HG03460 (cell line): Measurements from ENCODE around the gene PROKR1.

Source experiments
- ATAC-seq: cut with Tn5 transposase; IDR thresholded peaks from one replicate; pipeline ENCODE4 v1.9.1; 2021; ENCODE audit not compliant: unreplicated experiment

PROKR1 gene

DNA sequence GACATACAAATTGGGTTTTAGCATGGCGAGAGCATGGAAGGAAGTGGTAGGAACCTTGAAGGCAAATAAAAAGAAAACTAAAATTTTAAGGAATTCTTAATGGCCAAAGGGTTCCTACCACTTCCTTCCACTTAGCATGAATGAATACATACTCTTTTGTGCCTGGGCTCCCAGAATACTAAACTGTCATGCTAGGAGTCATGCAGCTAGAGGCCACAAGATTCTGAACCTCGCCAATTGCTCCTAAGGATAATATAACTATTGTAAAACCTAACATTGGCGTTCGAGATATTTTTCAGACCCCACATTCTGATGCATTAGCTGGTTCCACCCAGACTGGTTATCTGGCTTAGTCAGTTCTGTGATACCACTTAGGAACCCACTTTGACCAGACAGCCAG is 52.6 kb downstream of the PROKR1 start:
- no peak for ATAC-seq

DNA sequence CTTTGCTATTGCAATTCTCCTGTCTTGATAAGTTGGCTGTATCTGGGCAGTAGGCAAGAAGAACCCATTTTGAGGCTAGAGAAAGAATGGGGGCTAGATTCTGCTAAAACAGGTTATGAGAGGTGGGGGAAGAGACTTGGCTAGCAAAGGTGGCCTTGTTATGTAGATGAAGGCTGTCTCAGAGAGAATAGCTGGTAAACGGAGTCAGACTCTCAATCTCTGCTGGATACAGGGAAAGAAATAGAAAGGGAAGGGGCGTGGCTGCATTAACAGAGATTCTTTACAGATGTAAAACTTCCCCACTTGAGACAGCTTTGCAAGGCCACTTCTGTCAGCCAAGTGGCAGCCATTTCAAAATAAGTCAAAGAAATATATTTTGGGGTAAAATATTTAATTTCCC is 53.2 kb downstream of the PROKR1 start:
- ATAC-seq: no peak

- ATAC-seq: no peak
Measured at GRCh38 chr2:68698567-68699377, 55.4 kb downstream of the PROKR1 start.

DNA sequence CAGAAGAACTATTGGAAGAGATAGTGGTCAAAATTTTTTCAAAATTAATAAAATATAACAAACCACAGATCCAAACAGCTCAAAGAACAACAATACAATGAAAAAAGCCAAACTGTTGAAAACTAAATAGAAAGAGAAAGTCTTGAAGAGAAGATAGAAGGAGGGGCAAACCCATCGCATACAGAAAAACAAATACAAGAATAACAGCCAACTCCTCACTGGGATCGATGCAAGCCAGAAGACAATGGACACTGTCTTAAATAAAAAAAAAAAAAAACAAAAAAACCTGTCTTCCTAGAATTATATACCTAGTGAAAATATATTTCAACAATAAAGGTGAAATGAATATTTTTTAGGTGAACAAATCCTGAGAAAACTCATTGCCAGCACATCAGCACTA is 57.2 kb downstream of the PROKR1 start:
- no peak for ATAC-seq

DNA sequence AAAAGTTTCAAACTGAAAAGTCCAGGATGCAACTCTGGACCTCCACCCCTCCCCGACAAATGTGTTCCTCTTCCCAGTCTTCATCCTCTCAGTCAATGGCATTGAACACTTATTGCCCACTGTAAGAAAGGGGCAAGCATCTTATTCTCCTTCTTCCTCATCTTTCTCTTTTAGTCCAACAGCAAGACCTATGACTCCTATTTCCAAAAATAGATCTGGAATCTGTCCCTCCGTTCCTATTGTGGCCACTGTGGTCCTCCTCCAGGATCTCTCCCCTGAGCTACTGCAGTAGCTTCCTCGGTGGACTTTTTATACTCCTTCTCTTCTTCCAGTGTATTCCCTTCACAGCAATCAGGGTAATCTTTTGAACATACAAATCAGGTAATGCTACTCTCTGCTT is 63.3 kb downstream of the PROKR1 start:
- ATAC-seq: no peak
